ENCODE data around the gene LYPD8.
A peak's percentile ranks its signal among the peaks of the same experiment; 100 is the strongest.

Gene LYPD8

GRCh38 chr1:248756636-248757035 lies 1.1 kb upstream of the LYPD8 start:
- DNase-seq = no peak

- DNase-seq = no peak
Measured at GRCh38 chr1:248756151-248756550, 592 bp upstream of the LYPD8 start.

GRCh38 chr1:248753708-248754280 lies 1.8 kb downstream of the LYPD8 start:
- no peak for DNase-seq

GRCh38 chr1:248753029-248753594 lies 2.4 kb downstream of the LYPD8 start:
- no peak for DNase-seq

GRCh38 chr1:248752161-248753028 lies 3.2 kb downstream of the LYPD8 start:
- no peak for DNase-seq

GRCh38 chr1:248751635-248752034 lies 3.9 kb downstream of the LYPD8 start:
- DNase-seq = no peak

GRCh38 chr1:248751142-248751541 lies 4.4 kb downstream of the LYPD8 start:
- no peak for DNase-seq

- no peak for DNase-seq
Measured at GRCh38 chr1:248750496-248750895, 5.1 kb downstream of the LYPD8 start.

GRCh38 chr1:248748211-248748610 lies 7.3 kb downstream of the LYPD8 start:
- DNase-seq = no peak

- DNase-seq = no peak
Measured at GRCh38 chr1:248740876-248741275, 14.7 kb downstream of the LYPD8 start.

- DNase-seq = no peak
Measured at GRCh38 chr1:248739572-248740205, 15.9 kb downstream of the LYPD8 start.

- no peak for DNase-seq
Measured at GRCh38 chr1:248737457-248737856, 18.1 kb downstream of the LYPD8 start.

- DNase-seq = no peak
Measured at GRCh38 chr1:248736977-248737376, 18.6 kb downstream of the LYPD8 start.

- DNase-seq = no peak
Measured at GRCh38 chr1:248733566-248733965, 22.0 kb downstream of the LYPD8 start.

GRCh38 chr1:248730507-248731335 lies 24.8 kb downstream of the LYPD8 start:
- DNase-seq = no peak

- no peak for DNase-seq
Measured at GRCh38 chr1:248714248-248714647, 41.3 kb downstream of the LYPD8 start.

- DNase-seq = peak; percentile 47 to 65
Measured at GRCh38 chr1:248710305-248710900, 45.2 kb downstream of the LYPD8 start.

- no peak for DNase-seq
Measured at GRCh38 chr1:248704606-248705005, 51.0 kb downstream of the LYPD8 start.

- peak; percentile 4 to 29 for DNase-seq
Measured at GRCh38 chr1:248703674-248704073, 51.9 kb downstream of the LYPD8 start.

- no peak for DNase-seq
Measured at GRCh38 chr1:248702714-248703113, 52.8 kb downstream of the LYPD8 start, which contains the start of gene OR14I1. TSS of gene OR14I1 (minus strand) at chr1:248702766.

- DNase-seq = no peak
Measured at GRCh38 chr1:248699099-248699498, 56.5 kb downstream of the LYPD8 start.

- DNase-seq = no peak
Measured at GRCh38 chr1:248697907-248698306, 57.7 kb downstream of the LYPD8 start.
